ENCODE results near the gene PEAK1.

PEAK1 gene

DNA sequence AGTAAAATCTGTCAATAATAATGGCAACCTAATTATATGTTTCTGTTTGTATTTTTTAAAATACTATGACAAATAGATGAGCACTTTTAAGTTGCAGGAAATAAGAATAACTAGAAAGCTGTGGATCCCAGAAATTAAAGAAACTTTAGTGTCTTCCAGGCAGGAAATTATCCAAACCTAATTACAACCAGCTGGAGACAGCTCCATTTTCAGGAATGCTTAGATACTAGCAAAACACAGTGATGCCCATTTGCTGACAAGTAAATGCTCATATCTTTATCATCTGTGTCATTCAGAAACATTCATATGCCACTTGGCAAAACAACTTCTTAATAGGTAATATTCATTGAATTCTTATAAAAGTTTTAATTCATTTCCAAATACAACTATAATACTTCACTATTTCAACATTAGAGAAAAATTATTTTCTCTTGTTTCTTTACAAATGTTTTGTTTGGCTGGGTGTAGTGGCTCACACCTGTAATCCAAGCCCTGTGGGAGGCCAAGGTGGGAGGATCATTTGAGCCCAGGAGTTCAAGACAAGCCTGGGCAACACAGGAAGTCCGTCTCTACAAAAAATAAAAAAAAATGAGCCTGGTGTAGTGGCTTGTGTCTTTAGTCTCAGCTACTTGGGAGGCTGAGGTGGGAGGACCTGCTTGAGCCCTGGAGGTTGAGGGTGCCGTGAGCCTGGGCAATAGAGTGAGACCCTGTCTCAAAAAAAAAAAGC, 179.9 kb downstream of the PEAK1 start:
- Mint-ChIP-seq H3K9me3 (no peaks in the 10 kb centered on the region), H3K27me3 (no peaks in the 10 kb centered on the region), H3K4me1 (ENCODE audit: low read depth) (peaks cover 9% of the 10 kb centered on the region), H3K4me3 (no peak overlapping the region), H3K36me3 (ENCODE audit: low read depth) (peaks cover 40% of the 10 kb centered on the region), H3K27ac (no peak overlapping the region)

DNA sequence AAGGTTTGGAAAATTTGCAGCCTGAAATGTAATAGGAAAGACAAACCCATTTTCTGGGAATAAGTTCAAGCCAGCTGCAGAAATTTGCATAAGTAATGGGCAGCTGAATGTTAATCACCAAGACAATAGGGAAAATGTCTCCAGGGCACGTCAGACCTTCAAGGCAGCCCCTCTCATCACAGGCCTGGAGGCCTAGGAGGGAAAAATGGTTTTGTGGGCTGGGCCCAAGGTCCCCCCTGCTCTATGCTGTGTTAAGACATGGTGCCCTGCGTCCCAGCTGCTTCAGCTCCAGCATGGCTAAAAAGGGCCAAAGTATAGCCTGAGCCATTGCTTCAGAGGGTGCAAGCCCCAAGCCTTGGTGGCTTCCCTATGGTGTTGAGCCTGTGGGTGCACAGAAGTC, 184.3 kb downstream of the PEAK1 start:
- H3K4me1 Mint-ChIP-seq (ENCODE audit: low read depth), result peaks cover 9% of the 10 kb centered on the region
- no peaks in the 10 kb centered on the region for H3K27me3 Mint-ChIP-seq
- H3K9me3 Mint-ChIP-seq, result no peaks in the 10 kb centered on the region
- no peak overlapping the region for H3K4me3 Mint-ChIP-seq
- peaks cover 38% of the 10 kb centered on the region for H3K36me3 Mint-ChIP-seq (ENCODE audit: low read depth)
- no peak overlapping the region for H3K27ac Mint-ChIP-seq

DNA sequence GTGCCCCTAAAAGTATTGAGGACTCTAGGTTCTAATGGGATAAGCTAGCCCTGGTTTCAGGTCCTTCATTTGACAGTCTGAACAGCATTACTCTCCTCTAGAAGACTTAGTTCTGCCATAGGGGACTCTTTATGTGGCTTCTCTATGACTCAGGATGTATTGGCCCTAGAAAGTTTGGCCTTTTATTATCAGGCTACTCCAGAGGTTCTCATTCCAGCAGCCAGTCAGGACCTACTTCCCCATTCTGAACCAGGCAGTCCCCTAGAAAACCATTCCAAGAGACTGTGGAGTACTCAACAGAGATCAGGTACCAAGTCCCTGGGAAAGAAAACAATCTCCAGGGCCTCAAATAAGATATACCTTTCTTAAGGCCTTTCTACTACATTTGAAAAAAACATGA, 191.1 kb downstream of the PEAK1 start:
- Mint-ChIP-seq H3K27me3 (no peaks in the 10 kb centered on the region), H3K9me3 (no peaks in the 10 kb centered on the region), H3K4me3 (no peak overlapping the region), H3K4me1 (ENCODE audit: low read depth) (peaks cover 26% of the 10 kb centered on the region), H3K36me3 (ENCODE audit: low read depth) (peaks cover 4% of the 10 kb centered on the region), H3K27ac (no peak overlapping the region)

DNA sequence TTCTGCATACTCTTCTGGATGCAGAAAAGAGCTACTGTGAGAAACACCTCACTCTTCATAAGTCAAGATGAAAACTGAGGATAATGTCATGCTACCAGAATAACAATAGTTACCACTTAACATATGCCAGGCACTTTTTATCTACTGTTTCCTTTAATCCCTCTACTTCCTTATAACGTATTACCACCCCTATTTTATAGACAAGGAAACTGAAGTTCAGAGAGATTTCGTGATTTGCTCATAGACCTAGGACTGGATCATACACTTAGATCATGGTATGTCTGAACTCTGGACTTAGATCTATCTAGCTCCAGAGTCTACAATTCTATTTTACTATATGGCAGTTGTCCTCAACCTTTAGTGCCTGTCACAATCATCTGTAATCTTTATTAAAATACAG, 193.3 kb downstream of the PEAK1 start:
- Mint-ChIP-seq H3K27me3 (no peaks in the 10 kb centered on the region), H3K4me3 (no peak overlapping the region), H3K4me1 (ENCODE audit: low read depth) (peaks cover 17% of the 10 kb centered on the region)

DNA sequence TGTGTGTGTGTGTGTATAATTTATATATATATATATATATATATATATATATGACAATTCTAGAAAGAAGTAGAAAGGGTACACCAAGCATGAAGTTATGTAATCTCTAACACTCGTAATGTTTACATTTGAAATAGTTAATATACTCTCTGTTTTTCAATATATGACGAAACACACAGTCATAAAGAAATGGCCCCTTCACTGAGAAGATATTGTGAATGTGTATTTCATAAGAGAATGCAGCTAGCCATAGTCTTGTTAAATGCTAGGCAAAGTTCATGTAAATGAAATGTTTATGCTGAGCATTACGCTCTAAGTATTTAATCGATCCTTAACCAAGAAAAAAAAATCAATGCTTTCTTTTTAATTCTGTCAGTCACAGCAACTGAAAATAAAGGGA, 194.3 kb downstream of the PEAK1 start:
- Mint-ChIP-seq H3K9me3 (no peaks in the 10 kb centered on the region), H3K36me3 (ENCODE audit: low read depth) (peaks cover 3% of the 10 kb centered on the region), H3K27me3 (no peaks in the 10 kb centered on the region), H3K27ac (no peak overlapping the region), H3K4me1 (ENCODE audit: low read depth) (peaks cover 17% of the 10 kb centered on the region), H3K4me3 (no peak overlapping the region)

More for the DNA sequence above, 193.3 kb downstream of the PEAK1 start:
- H3K9me3 Mint-ChIP-seq, result no peaks in the 10 kb centered on the region
- H3K36me3 Mint-ChIP-seq (ENCODE audit: low read depth), result peaks cover 4% of the 10 kb centered on the region
- no peak overlapping the region for H3K27ac Mint-ChIP-seq

DNA sequence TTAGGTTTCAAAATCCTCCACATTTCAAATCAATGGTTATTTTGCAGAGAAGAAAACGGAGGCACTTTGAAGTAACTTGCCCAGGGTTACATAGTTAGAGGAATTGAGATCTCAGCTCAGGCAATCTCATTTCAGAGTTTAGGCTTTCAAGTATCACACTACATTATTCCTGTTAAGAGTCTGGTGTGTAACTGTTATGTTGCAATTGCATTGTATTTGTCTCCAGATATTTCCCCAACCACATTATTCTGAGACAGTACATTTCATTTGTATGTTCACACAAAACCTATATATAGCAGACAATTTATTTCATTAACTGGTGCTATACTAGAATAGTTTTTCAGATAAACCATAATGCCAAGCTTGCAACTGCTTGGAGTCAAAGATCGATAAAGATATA, 194.8 kb downstream of the PEAK1 start:
- H3K27ac Mint-ChIP-seq, result peak overlapping the region; percentile 14
- H3K36me3 Mint-ChIP-seq (ENCODE audit: low read depth), result no peaks in the 10 kb centered on the region
- H3K4me1 Mint-ChIP-seq (ENCODE audit: low read depth), result peaks cover 17% of the 10 kb centered on the region
- H3K27me3 Mint-ChIP-seq, result no peaks in the 10 kb centered on the region
- no peaks in the 10 kb centered on the region for H3K9me3 Mint-ChIP-seq
- no peak overlapping the region for H3K4me3 Mint-ChIP-seq

DNA sequence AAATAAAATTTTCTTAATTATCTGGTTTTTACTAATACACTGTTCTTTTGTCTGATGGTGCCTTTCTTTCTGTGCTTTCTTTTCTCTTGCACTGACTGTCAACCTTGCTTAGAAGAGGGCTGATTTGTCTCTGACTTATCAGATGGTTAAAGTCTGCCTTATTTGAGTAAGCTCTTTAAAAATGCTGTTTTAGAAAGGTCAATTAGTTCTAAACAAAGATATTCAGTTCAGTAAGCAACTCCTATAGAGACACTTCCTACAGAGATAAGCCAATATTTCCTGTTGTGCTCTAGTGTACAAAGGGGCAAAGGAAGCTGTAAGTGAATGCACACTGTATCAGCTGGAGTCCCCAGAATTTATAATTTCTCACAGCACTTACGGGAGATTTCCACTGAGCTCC, 195.6 kb downstream of the PEAK1 start:
- no peaks in the 10 kb centered on the region for H3K36me3 Mint-ChIP-seq (ENCODE audit: low read depth)
- H3K4me1 Mint-ChIP-seq (ENCODE audit: low read depth), result peaks cover 17% of the 10 kb centered on the region
- H3K27me3 Mint-ChIP-seq, result no peaks in the 10 kb centered on the region
- H3K4me3 Mint-ChIP-seq, result no peak overlapping the region
- H3K9me3 Mint-ChIP-seq, result no peaks in the 10 kb centered on the region
- no peak overlapping the region for H3K27ac Mint-ChIP-seq

DNA sequence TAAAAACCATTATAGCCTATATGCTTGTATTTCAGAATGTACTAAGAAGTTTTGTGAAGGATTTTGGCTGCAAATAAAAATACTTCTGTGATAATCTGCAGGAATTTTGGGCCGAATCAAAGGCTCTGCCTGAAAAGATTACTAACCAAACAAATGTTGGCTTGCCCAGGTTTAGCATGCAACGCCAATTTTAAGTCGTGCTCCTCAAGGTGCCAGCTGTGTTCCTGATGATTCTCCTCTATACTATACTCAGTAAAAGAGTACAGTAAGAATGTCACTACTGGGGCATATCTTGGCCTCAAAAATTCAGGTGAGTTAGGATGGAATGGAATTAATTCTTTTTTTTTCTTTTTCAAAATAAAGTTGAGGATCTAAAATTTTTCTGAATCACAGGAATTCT, 198.2 kb downstream of the PEAK1 start:
- Mint-ChIP-seq H3K4me3 (no peak overlapping the region), H3K4me1 (ENCODE audit: low read depth) (peaks cover 17% of the 10 kb centered on the region), H3K36me3 (ENCODE audit: low read depth) (peaks cover 8% of the 10 kb centered on the region), H3K27me3 (no peaks in the 10 kb centered on the region), H3K9me3 (no peaks in the 10 kb centered on the region), H3K27ac (no peak overlapping the region)

DNA sequence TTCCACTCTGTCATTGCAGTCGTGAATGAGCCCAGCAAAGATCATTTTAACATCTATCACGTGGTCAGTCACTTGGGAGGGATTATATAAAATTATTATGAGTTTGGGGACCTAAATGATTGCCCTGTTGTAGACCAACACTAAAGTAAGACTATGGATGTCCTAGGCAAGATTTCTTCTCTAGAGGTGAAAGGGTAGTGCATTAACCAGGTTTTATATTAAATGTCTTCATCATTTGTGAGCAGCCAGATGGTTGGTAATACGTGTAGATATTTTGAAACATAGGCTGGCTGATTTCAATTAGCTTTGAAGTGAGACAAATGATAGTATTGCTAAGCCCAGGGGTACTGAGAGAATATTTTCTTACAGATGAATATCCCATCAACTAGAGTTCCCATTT, 198.7 kb downstream of the PEAK1 start:
- Mint-ChIP-seq H3K27me3 (no peaks in the 10 kb centered on the region), H3K9me3 (no peaks in the 10 kb centered on the region), H3K4me3 (no peak overlapping the region), H3K27ac (no peak overlapping the region), H3K36me3 (ENCODE audit: low read depth) (peaks cover 13% of the 10 kb centered on the region), H3K4me1 (ENCODE audit: low read depth) (peaks cover 17% of the 10 kb centered on the region)

DNA sequence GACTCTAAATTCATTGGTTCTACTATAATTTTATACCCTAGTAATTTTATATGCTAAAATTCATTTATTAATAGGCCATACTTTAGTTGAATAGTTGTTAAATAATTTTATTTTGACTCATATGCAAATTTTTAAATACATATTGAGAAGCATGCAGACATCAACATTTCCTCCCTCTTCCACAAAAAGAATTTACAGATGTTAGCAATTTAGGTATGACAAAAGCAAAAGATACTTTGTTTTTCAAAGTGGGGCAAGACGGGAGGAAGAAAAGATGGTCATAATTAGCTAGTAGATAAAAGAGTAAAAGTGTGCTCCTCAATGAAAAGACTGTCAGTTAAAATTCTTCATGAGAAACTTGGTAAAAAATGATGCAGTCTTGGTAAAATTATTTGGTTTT, 200.1 kb downstream of the PEAK1 start:
- Mint-ChIP-seq H3K27me3 (no peaks in the 10 kb centered on the region), H3K4me3 (no peak overlapping the region), H3K9me3 (no peaks in the 10 kb centered on the region), H3K27ac (no peak overlapping the region), H3K36me3 (ENCODE audit: low read depth) (peaks cover 18% of the 10 kb centered on the region), H3K4me1 (ENCODE audit: low read depth) (peaks cover 7% of the 10 kb centered on the region)

DNA sequence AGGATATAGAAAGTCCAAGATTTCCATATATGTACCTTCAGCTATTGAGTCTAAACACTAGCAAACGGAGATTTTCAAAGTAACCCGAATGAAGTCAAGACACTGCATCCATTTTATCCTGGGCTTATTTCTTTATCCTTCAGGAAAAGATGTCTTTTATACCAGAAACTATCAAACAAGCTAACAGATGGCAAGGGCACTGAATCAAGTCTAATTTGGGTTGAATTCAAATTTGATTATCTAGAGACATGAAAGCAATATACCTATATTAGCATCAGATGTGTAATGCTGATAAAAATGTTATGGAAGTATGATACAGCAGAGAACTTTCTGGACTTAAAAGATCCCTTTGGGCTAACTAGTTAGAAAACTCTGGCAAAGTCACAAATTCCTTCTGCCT, 210.7 kb downstream of the PEAK1 start:
- Mint-ChIP-seq H3K27me3 (no peaks in the 10 kb centered on the region), H3K27ac (no peak overlapping the region), H3K36me3 (ENCODE audit: low read depth) (peaks cover 24% of the 10 kb centered on the region), H3K4me1 (ENCODE audit: low read depth) (no peaks in the 10 kb centered on the region), H3K9me3 (peaks cover 5% of the 10 kb centered on the region), H3K4me3 (no peak overlapping the region)

DNA sequence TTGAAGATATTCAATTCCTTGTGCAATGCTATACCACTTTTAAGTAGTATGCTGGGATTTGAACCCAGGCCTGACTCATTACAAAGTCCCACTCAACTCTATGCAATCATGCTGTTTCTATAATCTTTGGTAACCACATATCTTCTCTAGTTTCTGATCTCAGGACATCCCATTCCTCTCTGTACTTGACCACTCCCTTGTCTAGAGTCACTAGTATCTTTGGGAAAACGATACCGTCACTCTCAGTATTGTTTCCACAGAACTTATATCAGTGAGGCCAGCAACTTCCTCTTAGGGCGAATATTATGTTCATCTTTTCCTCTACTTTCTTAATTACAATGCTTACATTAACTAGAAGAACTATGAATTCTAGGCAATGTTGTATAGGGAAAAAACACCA, 211.7 kb downstream of the PEAK1 start:
- H3K27me3 Mint-ChIP-seq, result no peaks in the 10 kb centered on the region
- no peak overlapping the region for H3K4me3 Mint-ChIP-seq
- H3K4me1 Mint-ChIP-seq (ENCODE audit: low read depth), result no peaks in the 10 kb centered on the region
- H3K27ac Mint-ChIP-seq, result no peak overlapping the region
- peaks cover 5% of the 10 kb centered on the region for H3K9me3 Mint-ChIP-seq
- H3K36me3 Mint-ChIP-seq (ENCODE audit: low read depth), result peaks cover 24% of the 10 kb centered on the region

DNA sequence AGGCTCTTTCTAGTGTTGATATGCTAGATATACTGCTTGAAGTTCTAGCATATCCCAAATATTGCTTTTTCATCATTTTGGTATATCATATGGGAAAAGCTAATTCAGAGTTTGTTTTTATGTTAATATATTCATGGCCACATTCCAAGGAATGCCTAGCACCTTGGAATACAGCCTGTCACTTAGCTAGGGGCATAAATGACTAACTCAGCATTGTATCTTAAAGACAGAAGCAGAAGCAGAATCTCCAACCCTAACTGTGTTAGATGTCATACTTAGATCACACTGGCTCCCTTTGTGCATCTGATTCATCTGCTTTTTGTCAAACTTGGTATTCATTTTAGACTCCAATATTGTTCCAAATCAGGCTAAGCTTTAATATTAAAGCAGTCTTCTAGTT, 218.2 kb downstream of the PEAK1 start:
- Mint-ChIP-seq H3K27ac (no peak overlapping the region), H3K9me3 (peaks cover 11% of the 10 kb centered on the region), H3K4me3 (no peak overlapping the region), H3K4me1 (ENCODE audit: low read depth) (no peaks in the 10 kb centered on the region), H3K27me3 (no peaks in the 10 kb centered on the region), H3K36me3 (ENCODE audit: low read depth) (peaks cover 26% of the 10 kb centered on the region)

DNA sequence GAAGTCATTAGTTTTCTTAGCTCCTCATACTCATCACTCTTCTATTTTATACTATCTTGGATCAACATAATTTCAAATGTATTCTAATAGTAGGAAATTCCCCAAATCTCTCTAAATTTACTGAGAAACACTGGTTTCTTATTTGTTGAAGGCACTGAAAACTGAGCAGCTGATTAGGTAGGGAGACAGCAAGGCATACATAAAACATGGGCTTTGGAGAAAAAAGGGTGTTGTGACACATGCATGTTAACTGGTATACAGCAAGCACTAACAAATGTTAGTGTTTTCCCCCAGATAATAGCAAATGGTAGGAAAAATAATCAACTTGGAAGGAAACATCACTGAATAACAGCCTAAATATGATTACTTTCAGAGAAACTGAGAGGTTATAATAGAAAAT, 223.5 kb downstream of the PEAK1 start:
- Mint-ChIP-seq H3K4me3 (no peak overlapping the region), H3K27ac (no peak overlapping the region), H3K4me1 (ENCODE audit: low read depth) (no peaks in the 10 kb centered on the region), H3K27me3 (no peaks in the 10 kb centered on the region), H3K9me3 (peaks cover 11% of the 10 kb centered on the region), H3K36me3 (ENCODE audit: low read depth) (peaks cover 32% of the 10 kb centered on the region)

DNA sequence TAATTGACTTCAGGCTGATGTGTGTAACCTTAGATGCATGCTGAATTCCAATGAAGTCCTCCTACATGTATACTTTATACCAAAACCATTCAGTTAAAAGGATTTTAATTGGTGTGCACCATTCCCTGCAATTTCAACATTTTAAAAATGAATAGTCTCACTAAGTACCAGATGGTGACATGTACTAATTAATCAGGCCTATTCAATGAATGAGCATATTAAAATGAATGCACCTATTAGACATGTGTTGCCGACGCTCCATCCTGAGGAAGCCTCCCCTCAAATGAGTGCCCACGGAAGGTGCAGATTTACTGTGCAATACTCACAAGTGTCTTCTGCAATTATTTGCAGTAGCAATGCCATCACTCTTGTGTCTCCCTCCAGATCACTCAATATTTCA, 224.3 kb downstream of the PEAK1 start:
- Mint-ChIP-seq H3K36me3 (ENCODE audit: low read depth) (peaks cover 32% of the 10 kb centered on the region), H3K4me1 (ENCODE audit: low read depth) (no peaks in the 10 kb centered on the region), H3K9me3 (peaks cover 11% of the 10 kb centered on the region), H3K4me3 (no peak overlapping the region), H3K27me3 (no peaks in the 10 kb centered on the region), H3K27ac (no peak overlapping the region)

DNA sequence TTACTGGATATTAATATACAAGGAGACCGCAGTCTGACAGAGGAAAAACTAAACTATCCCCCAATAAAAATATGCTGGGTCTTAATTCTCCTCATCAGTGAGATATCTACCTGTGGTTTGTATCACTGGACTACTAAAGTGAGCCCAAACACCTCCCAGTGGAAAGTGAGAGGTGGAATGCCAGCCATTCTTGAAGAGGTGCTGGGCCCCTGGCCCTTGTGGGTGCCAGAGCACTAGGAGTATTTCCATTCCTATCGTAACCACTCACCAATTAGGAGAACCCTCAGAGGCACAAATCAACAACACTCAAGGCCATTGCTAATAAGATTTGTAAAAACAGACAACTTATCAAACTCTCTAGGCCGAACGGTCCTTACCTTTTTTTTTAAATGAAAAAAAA, 227.5 kb downstream of the PEAK1 start:
- no peak overlapping the region for H3K27ac Mint-ChIP-seq
- peaks cover 13% of the 10 kb centered on the region for H3K36me3 Mint-ChIP-seq (ENCODE audit: low read depth)
- H3K4me1 Mint-ChIP-seq (ENCODE audit: low read depth), result peaks cover 26% of the 10 kb centered on the region
- H3K9me3 Mint-ChIP-seq, result no peaks in the 10 kb centered on the region
- no peak overlapping the region for H3K4me3 Mint-ChIP-seq
- no peaks in the 10 kb centered on the region for H3K27me3 Mint-ChIP-seq

Data from stimulated activated naive CD8-positive, alpha-beta T cell treated with anti-CD3 and anti-CD28 coated beads, Interleukin-15, Interleukin-2, amounts not matched to agents 100 ng/mL and 50 ng/mL, for 24 hours (primary cell).